ENCODE results near the gene SAMD14.

SAMD14 gene

GRCh38 chr17:50113624-50114320 lies 16.2 kb downstream of the SAMD14 start:
- H3K4me3 ChIP-seq (ENCODE audit: low read depth, low read length): no peak overlapping the region

GRCh38 chr17:50112694-50113093 lies 17.3 kb downstream of the SAMD14 start:
- H3K4me3 ChIP-seq (ENCODE audit: low read depth, low read length): no peak overlapping the region

GRCh38 chr17:50111673-50112655 lies 18.0 kb downstream of the SAMD14 start:
- H3K4me3 ChIP-seq (ENCODE audit: low read depth, low read length): no peak overlapping the region

- H3K4me3 ChIP-seq (ENCODE audit: low read depth, low read length): no peak overlapping the region
Measured at GRCh38 chr17:50110591-50111349, 19.2 kb downstream of the SAMD14 start.

GRCh38 chr17:50109785-50110184 lies 20.2 kb downstream of the SAMD14 start:
- no peak overlapping the region for H3K4me3 ChIP-seq (ENCODE audit: low read depth, low read length)

GRCh38 chr17:50109207-50109606 lies 20.8 kb downstream of the SAMD14 start:
- no peak overlapping the region for H3K4me3 ChIP-seq (ENCODE audit: low read depth, low read length)

- H3K4me3 ChIP-seq (ENCODE audit: low read depth, low read length): no peak overlapping the region
Measured at GRCh38 chr17:50108556-50108955, 21.4 kb downstream of the SAMD14 start.

- no peak overlapping the region for H3K4me3 ChIP-seq (ENCODE audit: low read depth, low read length)
Measured at GRCh38 chr17:50107790-50108414, 22.1 kb downstream of the SAMD14 start.

- H3K4me3 ChIP-seq (ENCODE audit: low read depth, low read length): no peak overlapping the region
Measured at GRCh38 chr17:50106393-50107131, 23.4 kb downstream of the SAMD14 start.

- no peak overlapping the region for H3K4me3 ChIP-seq (ENCODE audit: low read depth, low read length)
Measured at GRCh38 chr17:50105811-50106210, 24.1 kb downstream of the SAMD14 start.

GRCh38 chr17:50103941-50104340 lies 26.0 kb downstream of the SAMD14 start:
- no peak overlapping the region for H3K4me3 ChIP-seq (ENCODE audit: low read depth, low read length)

- no peak overlapping the region for H3K4me3 ChIP-seq (ENCODE audit: low read depth, low read length)
Measured at GRCh38 chr17:50103252-50103651, 26.7 kb downstream of the SAMD14 start.

GRCh38 chr17:50102164-50102991 lies 27.6 kb downstream of the SAMD14 start:
- H3K4me3 ChIP-seq (ENCODE audit: low read depth, low read length): no peak overlapping the region

- H3K4me3 ChIP-seq (ENCODE audit: low read depth, low read length): no peak overlapping the region
Measured at GRCh38 chr17:50101346-50102163, 28.4 kb downstream of the SAMD14 start.

GRCh38 chr17:50100921-50101345 lies 29.0 kb downstream of the SAMD14 start:
- no peak overlapping the region for H3K4me3 ChIP-seq (ENCODE audit: low read depth, low read length)

GRCh38 chr17:50100480-50100883 lies 29.5 kb downstream of the SAMD14 start:
- no peak overlapping the region for H3K4me3 ChIP-seq (ENCODE audit: low read depth, low read length)

- no peak overlapping the region for H3K4me3 ChIP-seq (ENCODE audit: low read depth, low read length)
Measured at GRCh38 chr17:50099003-50099402, 31.0 kb downstream of the SAMD14 start.

GRCh38 chr17:50098583-50098982 lies 31.4 kb downstream of the SAMD14 start:
- H3K4me3 ChIP-seq (ENCODE audit: low read depth, low read length): no peak overlapping the region
